Natural killer cell (primary cell): ENCODE measurements around the gene GNG12. TPM values are rescaled to one million over a fixed set of nuclear protein-coding genes. Genes with fewer than 3 reads are reported as not detected.

Source experiments
- ATAC-seq, 3 donors: fragments of 150-1000 bp in 2 of 3; fragments of 200-7000 bp in 1 of 3; cut with Tn5 transposase; 1 replicate in 1 of 3; 2 replicates in 2 of 3; pipeline ENCODE4 v1.10.0; 2021; ENCODE audit warnings: mild to moderate bottlenecking in 2 of 3, moderate library complexity in 2 of 3
- DNase-seq, 2 donors: peaks; one replicate each; pipeline versions ENCODE4 v3.0.0 to v3.0.0-alpha.2; 2013 to 2021; ENCODE audit warnings: mixed read lengths in 1 of 2
- H3K27ac ChIP-seq: one replicate; pipeline ENCODE4 v1.5.1; 2013; ENCODE audit warnings: mild to moderate bottlenecking, low read length
- H3K27me3 ChIP-seq: one replicate; pipeline ENCODE4 v1.6.1; 2013; ENCODE audit warnings: low read length; ENCODE audit not compliant: control insufficient read depth, insufficient read depth
- H3K36me3 ChIP-seq: one replicate; pipeline ENCODE4 v1.6.1; 2013; ENCODE audit warnings: low read length; ENCODE audit not compliant: control insufficient read depth, insufficient read depth
- H3K4me1 ChIP-seq: one replicate; pipeline ENCODE4 v1.6.1; 2013; ENCODE audit warnings: low read length; ENCODE audit not compliant: control insufficient read depth, insufficient read depth
- H3K4me3 ChIP-seq: one replicate; pipeline ENCODE4 v1.5.1; 2013; ENCODE audit warnings: low read length
- H3K9me3 ChIP-seq: one replicate; pipeline ENCODE4 v1.6.1; 2013; ENCODE audit warnings: low read length; ENCODE audit not compliant: control insufficient read depth, insufficient read depth
- H3K27ac Mint-ChIP-seq, 2 donors: one replicate each; pipeline ENCODE4 v1.8.0; 2022; ENCODE audit warnings: mild to moderate bottlenecking in 2 of 2, mixed read lengths in 2 of 2, moderate library complexity in 1 of 2
- H3K27me3 Mint-ChIP-seq, 2 donors: one replicate each; pipeline ENCODE4 v1.8.0; 2022; ENCODE audit warnings: low read depth in 2 of 2, mixed read lengths in 2 of 2
- H3K36me3 Mint-ChIP-seq: one replicate; pipeline ENCODE4 v1.8.0; 2022; ENCODE audit warnings: mixed read lengths
- H3K4me1 Mint-ChIP-seq, 2 donors: one replicate each; pipeline ENCODE4 v1.8.0; 2022; ENCODE audit warnings: mixed read lengths in 2 of 2
- H3K4me3 Mint-ChIP-seq: one replicate; pipeline ENCODE4 v1.8.0; 2022; ENCODE audit warnings: mild to moderate bottlenecking, moderate library complexity, mixed read lengths
- H3K9me3 Mint-ChIP-seq, 2 donors: one replicate each; pipeline ENCODE4 v1.8.0; 2022; ENCODE audit warnings: mixed read lengths in 2 of 2
- CTCF ChIP-seq: fragments of 200-600 bp; IDR thresholded peaks from one replicate; pipeline ENCODE4 v1.8.0; 2022; ENCODE audit warnings: antibody characterized with exemption
- WGBS: methylation state at CpG from one replicate; pipeline ENCODE4 v1.1.7; 2013; ENCODE audit warnings: missing lambda C conversion rate; ENCODE audit not compliant: insufficient coverage; 5-methylcytosine and 5-hydroxymethylcytosine counted together
- intact Hi-C: fragments of 100-400 bp; cut with micrococcal nuclease; formaldehyde crosslinking; loops from one replicate; pipeline ENCODE4 v1.14.2; 2022
- total RNA-seq, 4 donors: library from RNA; stranded (reverse); fragments of 120-200 nt in 1 of 4; gene quantifications; one replicate each; pipeline versions ENCODE4 v1.2.3 to v1.2.4, GENCODE V29; 2013 to 2022

The GNG12 gene
- total RNA-seq, 3 donors from 2014 or later (not counting 1 experiment from before 2014, with no cell fraction given): not detected

GRCh38 chr1:67724928-67725560, 108.2 kb downstream of the GNG12 start:
- no peaks in the 10 kb centered on the region for H3K9me3 Mint-ChIP-seq
- Histone ChIP-seq H3K36me3 (no peaks in the 10 kb centered on the region), H3K9me3 (no peaks in the 10 kb centered on the region), H3K27ac (no peak overlapping the region), H3K4me3 (no peak overlapping the region), H3K27me3 (no peaks in the 10 kb centered on the region), H3K4me1 (no peaks in the 10 kb centered on the region)
- DNase-seq (no peak), ATAC-seq (no peak)
- H3K36me3 Mint-ChIP-seq: no peaks in the 10 kb centered on the region
- H3K27ac Mint-ChIP-seq: no peak overlapping the region
- peaks cover 0 to 7% of the 10 kb centered on the region in 2 donors for H3K4me1 Mint-ChIP-seq
- peaks cover 7 to 8% of the 10 kb centered on the region in 2 donors for H3K27me3 Mint-ChIP-seq
- WGBS: 91% methylated on average over 1 of the region's 3 CpGs
- intact Hi-C loops: no loop called here
- no peak overlapping the region for H3K4me3 Mint-ChIP-seq
- TF ChIP-seq CTCF: no peak

- no peak for TF ChIP-seq CTCF
- intact Hi-C loops: no loop called here
- Mint-ChIP-seq H3K4me3 (no peak overlapping the region), H3K4me1 (peaks cover 0 to 7% of the 10 kb centered on the region in 2 donors), H3K27ac (no peak overlapping the region), H3K9me3 (no peaks in the 10 kb centered on the region), H3K36me3 (no peaks in the 10 kb centered on the region), H3K27me3 (peaks cover 2 to 7% of the 10 kb centered on the region in 2 donors)
- H3K36me3 ChIP-seq: no peaks in the 10 kb centered on the region
- no peak overlapping the region for H3K27ac ChIP-seq
- 49% methylated on average over 2 of the region's 2 CpGs for WGBS
- no peaks in the 10 kb centered on the region for H3K27me3 ChIP-seq
- no peak for DNase-seq
- H3K4me1 ChIP-seq: no peaks in the 10 kb centered on the region
- ATAC-seq: no peak
- H3K4me3 ChIP-seq: no peak overlapping the region
- no peaks in the 10 kb centered on the region for H3K9me3 ChIP-seq
These were observed 109.6 kb downstream of the GNG12 start for GRCh38 chr1:67723620-67724019.

GRCh38 chr1:67723126-67723525, 110.1 kb downstream of the GNG12 start:
- peaks cover 0 to 7% of the 10 kb centered on the region in 2 donors for H3K4me1 Mint-ChIP-seq
- no peak overlapping the region for H3K27ac Mint-ChIP-seq
- no peaks in the 10 kb centered on the region for H3K36me3 Mint-ChIP-seq
- H3K4me3 ChIP-seq: no peak overlapping the region
- no peak for DNase-seq
- H3K27ac ChIP-seq: no peak overlapping the region
- H3K27me3 Mint-ChIP-seq: peaks cover 0 to 2% of the 10 kb centered on the region in 2 donors
- no CpG with 5 or more reads among the region's 1 CpG for WGBS
- no peaks in the 10 kb centered on the region for H3K9me3 Mint-ChIP-seq
- no peak for TF ChIP-seq CTCF
- H3K4me1 ChIP-seq: no peaks in the 10 kb centered on the region
- ATAC-seq: no peak
- no peak overlapping the region for H3K4me3 Mint-ChIP-seq
- H3K27me3 ChIP-seq: no peaks in the 10 kb centered on the region
- H3K9me3 ChIP-seq: no peaks in the 10 kb centered on the region
- intact Hi-C loops: no loop called here
- no peaks in the 10 kb centered on the region for H3K36me3 ChIP-seq
